AG04450 (cell line): ENCODE measurements around the gene IL1RAP. TPM values are rescaled to one million over a fixed set of nuclear protein-coding genes. Genes with fewer than 3 reads are reported as not detected.

Experiments
- CTCF ChIA-PET: fragments of 300-600, 350-600 bp; formaldehyde crosslinking; extraction: SDS; loops from one replicate; lab custom pipeline; 2022; ENCODE audit warnings: antibody characterized with exemption, inconsistent platforms; lab: Charles Lee
- POLR2A ChIA-PET: fragments of 350-600 bp; formaldehyde crosslinking; extraction: SDS; loops from one replicate; lab custom pipeline; 2021; ENCODE audit warnings: antibody characterized with exemption, inconsistent platforms; lab: Yijun Ruan, JAX
- DNase-seq: peaks from one replicate; pipeline ENCODE4 v3.0.0-alpha.2; 2011; ENCODE audit warnings: low read depth, low spot score
- H3K27ac ChIP-seq: one replicate; pipeline ENCODE4 v1.5.1; 2012; ENCODE audit warnings: low read depth, low read length, control low read depth
- H3K27me3 ChIP-seq: one replicate; pipeline ENCODE4 v1.6.0; 2012; ENCODE audit warnings: low read length; ENCODE audit not compliant: control insufficient read depth, insufficient read depth
- H3K4me3 ChIP-seq: 2 replicates; pipeline ENCODE4 v1.5.1; 2011; ENCODE audit warnings: mild to moderate bottlenecking, low read depth, low read length, control low read depth
- H3K9me3 ChIP-seq: 2 replicates; pipeline ENCODE4 v1.5.1; 2012; ENCODE audit warnings: low read length; ENCODE audit not compliant: control insufficient read depth, insufficient read depth
- polyA plus RNA-seq: library from polyadenylated mRNA; depleted of rRNA; stranded (reverse); fragments of >200 nt; gene quantifications from 2 replicates; pipeline ENCODE4 v1.2.3, GENCODE V29; 2011
- TF ChIP-seq, protein P1 (sequence below): IDR thresholded peaks from 2 replicates; pipeline ENCODE4 v1.5.1; 2011; ENCODE audit warnings: low read depth, low read length, control low read depth, inconsistent platforms

IL1RAP gene
- polyA plus RNA-seq, 1 experiment, result 9.9 TPM

GRCh38 chr3:190615060-190615384 lies 101.1 kb downstream of the IL1RAP start:
- no peak for DNase-seq
- H3K27ac ChIP-seq, result no peak overlapping the region
- POLR2A ChIA-PET, result no interaction called here
- no peaks in the 10 kb centered on the region for H3K9me3 ChIP-seq
- H3K4me3 ChIP-seq, result no peak overlapping the region
- H3K27me3 ChIP-seq, result no peaks in the 10 kb centered on the region
- TF ChIP-seq, protein P1, sequence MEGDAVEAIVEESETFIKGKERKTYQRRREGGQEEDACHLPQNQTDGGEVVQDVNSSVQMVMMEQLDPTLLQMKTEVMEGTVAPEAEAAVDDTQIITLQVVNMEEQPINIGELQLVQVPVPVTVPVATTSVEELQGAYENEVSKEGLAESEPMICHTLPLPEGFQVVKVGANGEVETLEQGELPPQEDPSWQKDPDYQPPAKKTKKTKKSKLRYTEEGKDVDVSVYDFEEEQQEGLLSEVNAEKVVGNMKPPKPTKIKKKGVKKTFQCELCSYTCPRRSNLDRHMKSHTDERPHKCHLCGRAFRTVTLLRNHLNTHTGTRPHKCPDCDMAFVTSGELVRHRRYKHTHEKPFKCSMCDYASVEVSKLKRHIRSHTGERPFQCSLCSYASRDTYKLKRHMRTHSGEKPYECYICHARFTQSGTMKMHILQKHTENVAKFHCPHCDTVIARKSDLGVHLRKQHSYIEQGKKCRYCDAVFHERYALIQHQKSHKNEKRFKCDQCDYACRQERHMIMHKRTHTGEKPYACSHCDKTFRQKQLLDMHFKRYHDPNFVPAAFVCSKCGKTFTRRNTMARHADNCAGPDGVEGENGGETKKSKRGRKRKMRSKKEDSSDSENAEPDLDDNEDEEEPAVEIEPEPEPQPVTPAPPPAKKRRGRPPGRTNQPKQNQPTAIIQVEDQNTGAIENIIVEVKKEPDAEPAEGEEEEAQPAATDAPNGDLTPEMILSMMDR, result no peak
- CTCF ChIA-PET, result no interaction called here

DNA sequence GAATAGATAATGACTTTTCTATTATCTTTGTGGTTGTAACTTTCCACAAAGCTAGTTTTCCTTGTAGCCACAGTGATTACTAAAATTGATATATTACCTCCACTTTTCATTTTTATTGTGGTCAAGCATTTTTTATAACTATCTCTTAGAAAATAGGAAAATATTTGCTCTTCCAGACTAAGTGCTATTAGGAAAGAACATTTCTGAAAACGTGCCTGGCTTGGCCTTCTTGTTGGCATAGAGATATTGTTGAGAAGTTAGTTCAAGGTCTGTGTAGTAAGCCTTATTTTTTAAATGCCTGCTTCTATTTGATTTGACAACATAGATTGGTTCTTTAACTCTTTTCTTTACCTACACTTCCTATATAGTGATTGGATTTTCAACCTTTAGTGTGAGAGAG lies 101.7 kb downstream of the IL1RAP start:
- Histone ChIP-seq H3K4me3 (no peak overlapping the region), H3K9me3 (no peaks in the 10 kb centered on the region), H3K27ac (no peak overlapping the region), H3K27me3 (no peaks in the 10 kb centered on the region)
- ChIA-PET POLR2A (no interaction called here), CTCF (no interaction called here)
- TF ChIP-seq, protein P1, result no peak
- DNase-seq, result no peak

- no peak for DNase-seq
- Histone ChIP-seq H3K27me3 (no peaks in the 10 kb centered on the region), H3K27ac (no peak overlapping the region), H3K4me3 (no peak overlapping the region), H3K9me3 (no peaks in the 10 kb centered on the region)
- ChIA-PET POLR2A (no interaction called here), CTCF (no interaction called here)
- TF ChIP-seq, protein P1, result no peak
Measured at GRCh38 chr3:190616637-190617036, 102.8 kb downstream of the IL1RAP start.

DNA sequence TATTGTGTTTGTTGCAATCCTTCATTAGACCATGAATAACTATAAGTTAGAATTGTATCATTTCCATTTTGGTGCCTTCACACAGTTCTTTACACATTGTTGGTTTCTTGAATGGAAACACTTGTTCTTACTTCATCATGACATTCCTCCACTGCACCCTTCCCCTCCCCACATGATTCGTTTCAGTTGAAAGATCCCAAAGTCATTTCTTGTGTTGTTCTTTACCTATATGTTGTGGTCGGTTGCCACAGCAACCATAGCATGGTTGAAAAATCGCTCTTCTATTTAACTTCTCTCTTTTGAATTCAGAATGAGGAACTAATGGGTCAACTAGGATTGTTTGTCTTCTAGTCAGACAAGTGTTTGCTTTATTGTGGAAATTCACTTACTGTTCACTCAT lies 103.3 kb downstream of the IL1RAP start:
- Histone ChIP-seq H3K27me3 (no peaks in the 10 kb centered on the region), H3K4me3 (no peak overlapping the region), H3K9me3 (no peaks in the 10 kb centered on the region), H3K27ac (no peak overlapping the region)
- DNase-seq, result no peak
- TF ChIP-seq, protein P1, result no peak
- ChIA-PET CTCF (no interaction called here), POLR2A (no interaction called here)

DNA sequence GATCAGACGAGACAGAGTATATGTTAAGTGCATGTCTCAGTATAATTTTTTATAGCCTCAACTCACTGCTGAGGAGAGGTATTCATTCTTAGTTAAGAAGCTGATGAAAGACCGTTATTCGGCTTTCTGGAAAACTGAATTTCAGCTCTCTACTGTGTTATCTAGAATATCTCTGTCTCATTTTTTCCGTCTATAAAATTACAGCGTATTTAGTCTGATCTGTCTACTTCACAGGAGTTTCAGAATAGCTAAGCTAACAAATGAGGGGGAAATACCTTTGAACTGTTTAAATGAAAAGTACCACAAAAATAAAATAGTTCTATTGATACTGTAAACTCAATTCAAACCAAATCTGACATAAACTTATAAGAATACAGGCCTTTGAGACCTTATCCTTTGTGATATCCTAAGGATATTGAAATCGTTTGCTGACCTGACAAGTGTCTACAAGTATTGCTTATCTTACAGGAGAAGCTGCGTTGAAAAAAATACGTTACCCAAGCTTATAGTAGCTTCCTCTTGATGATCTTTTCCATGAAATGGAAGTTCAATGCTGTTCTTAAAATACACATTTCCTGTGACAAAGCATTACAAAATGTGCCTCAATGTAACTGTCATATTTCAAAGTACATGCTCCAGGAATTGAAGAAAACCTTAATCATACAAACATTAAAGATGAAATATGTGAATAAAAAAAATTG lies 104.6 kb downstream of the IL1RAP start:
- H3K9me3 ChIP-seq, result no peaks in the 10 kb centered on the region
- ChIA-PET CTCF (no interaction called here), POLR2A (interaction anchor here (0.6 kb wide), 1 partner anchor 72 kb away, joined by 3 read pairs; no protein-coding TSS in a partner anchor)
- H3K4me3 ChIP-seq, result no peak overlapping the region
- TF ChIP-seq, protein P1, result no peak
- no peaks in the 10 kb centered on the region for H3K27me3 ChIP-seq
- no peak overlapping the region for H3K27ac ChIP-seq
- DNase-seq, result no peak
